ENCODE measurements around the gene RAC2. TPM values are rescaled to one million over a fixed set of nuclear protein-coding genes. Genes with fewer than 3 reads are reported as not detected.

RAC2 gene
- total and polyA plus RNA-seq, 3 donors from 2014 or later, result 1.2 to 15.5 (median 10.7) TPM

DNA sequence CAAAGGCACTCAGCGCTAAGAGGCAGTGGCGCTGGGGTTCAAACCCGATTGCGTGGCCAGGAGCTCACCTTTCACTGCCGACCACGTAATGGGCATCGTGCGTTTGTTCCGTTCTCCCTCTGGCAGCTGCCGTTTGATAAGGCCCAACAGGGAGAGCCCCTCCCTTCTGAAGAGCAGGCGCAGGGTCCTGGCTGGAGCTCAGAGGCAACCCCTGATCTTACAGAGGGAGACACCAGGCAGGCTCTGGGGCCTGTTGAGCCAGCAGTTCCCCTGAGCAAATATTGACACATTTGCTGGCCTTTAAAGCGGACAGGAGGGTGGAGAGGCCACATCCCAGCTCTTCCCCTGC lies 44.3 kb downstream of the RAC2 start:
- Histone ChIP-seq H3K27ac (peak overlapping the region; percentile 12 to 18), H3K4me1 (peaks cover 31% of the 10 kb centered on the region), H3K4me3 (peak overlapping the region; percentile 7 to 63), H3K36me3 (ENCODE audit: low read depth, missing control alignments) (no peaks in the 10 kb centered on the region), H3K27me3 (no peaks in the 10 kb centered on the region), H3K9me3 (no peaks in the 10 kb centered on the region)
- 9 to 18% methylated on average over 11 to 12 of the region's 12 CpGs for WGBS, 2 donors
- no peak for DNase-seq
- intact Hi-C loops (cut with DNase I; ENCODE audit: low total_unique reads), result loop anchor here (5.0 kb wide), 1 partner anchor 37 kb away; no protein-coding TSS in a partner anchor
- TF ChIP-seq, protein P1, sequence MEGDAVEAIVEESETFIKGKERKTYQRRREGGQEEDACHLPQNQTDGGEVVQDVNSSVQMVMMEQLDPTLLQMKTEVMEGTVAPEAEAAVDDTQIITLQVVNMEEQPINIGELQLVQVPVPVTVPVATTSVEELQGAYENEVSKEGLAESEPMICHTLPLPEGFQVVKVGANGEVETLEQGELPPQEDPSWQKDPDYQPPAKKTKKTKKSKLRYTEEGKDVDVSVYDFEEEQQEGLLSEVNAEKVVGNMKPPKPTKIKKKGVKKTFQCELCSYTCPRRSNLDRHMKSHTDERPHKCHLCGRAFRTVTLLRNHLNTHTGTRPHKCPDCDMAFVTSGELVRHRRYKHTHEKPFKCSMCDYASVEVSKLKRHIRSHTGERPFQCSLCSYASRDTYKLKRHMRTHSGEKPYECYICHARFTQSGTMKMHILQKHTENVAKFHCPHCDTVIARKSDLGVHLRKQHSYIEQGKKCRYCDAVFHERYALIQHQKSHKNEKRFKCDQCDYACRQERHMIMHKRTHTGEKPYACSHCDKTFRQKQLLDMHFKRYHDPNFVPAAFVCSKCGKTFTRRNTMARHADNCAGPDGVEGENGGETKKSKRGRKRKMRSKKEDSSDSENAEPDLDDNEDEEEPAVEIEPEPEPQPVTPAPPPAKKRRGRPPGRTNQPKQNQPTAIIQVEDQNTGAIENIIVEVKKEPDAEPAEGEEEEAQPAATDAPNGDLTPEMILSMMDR (IDR thresholded peaks at IDR 0.05), result no peak
- no peak for TF ChIP-seq POLR2A (IDR thresholded peaks at IDR 0.05)

DNA sequence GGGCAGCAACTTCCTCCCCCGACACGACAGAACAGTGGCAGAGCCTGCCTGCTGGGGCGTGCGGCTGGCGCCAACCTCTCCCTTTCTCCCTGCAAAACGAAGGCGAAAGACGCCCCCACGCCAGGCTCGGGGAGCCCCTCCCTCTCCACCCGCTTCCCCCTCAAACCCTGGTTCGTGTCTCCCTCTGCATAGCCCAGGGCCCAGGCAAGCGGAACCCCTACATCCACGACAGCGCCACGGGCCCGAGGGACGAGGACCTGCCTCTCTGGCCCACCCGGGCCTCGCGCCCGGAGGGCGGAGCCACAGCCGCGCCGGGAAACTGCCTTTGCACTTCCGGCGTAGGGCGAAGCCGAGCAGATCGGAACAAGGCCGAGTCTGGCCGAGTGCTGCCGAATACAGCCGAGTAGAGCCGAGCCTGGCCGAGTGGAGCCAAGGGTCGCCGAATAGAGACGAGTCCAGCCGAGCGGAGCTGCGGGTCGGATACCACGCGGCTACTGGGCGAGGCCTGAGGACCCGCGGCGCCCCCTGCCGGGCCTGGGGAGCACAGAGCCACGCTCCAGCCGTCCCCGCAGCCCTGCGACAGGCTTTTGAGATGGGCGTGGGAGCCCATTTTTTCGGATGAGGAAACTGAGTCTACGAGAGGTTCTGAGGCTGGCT lies 44.8 kb downstream of the RAC2 start:
- Histone ChIP-seq H3K27ac (peak overlapping the region; percentile 77 to 94), H3K4me3 (peak overlapping the region; percentile 63 to 69), H3K4me1 (peaks cover 31% of the 10 kb centered on the region), H3K9me3 (no peaks in the 10 kb centered on the region), H3K36me3 (ENCODE audit: low read depth, missing control alignments) (no peaks in the 10 kb centered on the region), H3K27me3 (no peaks in the 10 kb centered on the region)
- TF ChIP-seq, protein P1 (IDR thresholded peaks at IDR 0.05), result peak; percentile 94 to 98 (median 95)
- TF ChIP-seq POLR2A (IDR thresholded peaks at IDR 0.05), result peak; percentile 94
- 0% methylated on average over 3 to 34 of the region's 58 CpGs for WGBS, 2 donors
- DNase-seq, result peak; percentile 98
- intact Hi-C loops (cut with DNase I; ENCODE audit: low total_unique reads), result no loop called here

DNA sequence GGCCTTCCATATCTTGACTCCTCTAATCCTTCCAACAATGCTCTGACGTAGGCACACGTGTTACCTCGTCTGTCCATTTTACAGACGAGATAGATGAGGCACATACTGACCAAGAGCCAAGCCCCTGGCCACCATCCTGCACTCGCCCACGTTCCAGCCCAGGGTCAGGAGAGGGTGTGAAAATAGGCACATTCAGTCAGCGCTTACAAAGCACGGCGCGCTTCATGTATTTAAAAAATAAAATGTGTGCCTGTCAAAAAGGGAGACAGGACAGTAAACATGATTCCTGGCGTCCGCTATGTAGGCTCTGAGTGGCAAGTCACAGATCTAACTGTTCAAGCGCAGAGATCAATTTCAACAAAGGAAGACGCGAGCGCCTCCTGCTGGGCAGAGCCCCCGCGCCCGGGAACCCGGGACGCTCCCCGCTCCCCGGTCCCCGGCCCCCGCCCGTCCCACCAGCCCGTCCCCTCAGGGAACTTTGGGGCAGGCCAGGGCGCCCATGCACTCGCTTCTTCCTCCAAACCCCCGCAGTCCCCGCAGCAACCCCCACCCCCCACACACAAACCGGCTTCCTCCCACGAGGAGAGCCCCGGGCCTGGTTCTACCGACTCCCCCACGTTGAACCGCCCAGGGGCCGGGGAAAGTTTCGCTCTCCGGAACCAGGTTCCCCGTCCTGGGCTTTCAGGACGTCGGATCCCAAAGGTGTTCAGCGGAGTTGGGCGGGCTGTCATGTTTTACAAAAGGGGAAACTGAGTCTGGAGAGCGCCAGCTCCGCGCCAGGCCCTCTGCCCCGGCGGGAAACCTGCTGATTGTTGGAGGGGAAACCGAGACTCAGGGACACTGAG lies 45.6 kb downstream of the RAC2 start:
- 3% methylated on average over 14 to 47 of the region's 51 CpGs for WGBS, 2 donors
- intact Hi-C loops (cut with DNase I; ENCODE audit: low total_unique reads), result no loop called here
- no peak for TF ChIP-seq POLR2A (IDR thresholded peaks at IDR 0.05)
- TF ChIP-seq, protein P1 (IDR thresholded peaks at IDR 0.05), result peak; percentile 51 to 85 (median 58)
- Histone ChIP-seq H3K27me3 (no peaks in the 10 kb centered on the region), H3K36me3 (ENCODE audit: low read depth, missing control alignments) (no peaks in the 10 kb centered on the region), H3K27ac (peak overlapping the region; percentile 77 to 94), H3K4me1 (peaks cover 31% of the 10 kb centered on the region), H3K4me3 (peak overlapping the region; percentile 63 to 69), H3K9me3 (no peaks in the 10 kb centered on the region)
- peak; percentile 91 for DNase-seq

DNA sequence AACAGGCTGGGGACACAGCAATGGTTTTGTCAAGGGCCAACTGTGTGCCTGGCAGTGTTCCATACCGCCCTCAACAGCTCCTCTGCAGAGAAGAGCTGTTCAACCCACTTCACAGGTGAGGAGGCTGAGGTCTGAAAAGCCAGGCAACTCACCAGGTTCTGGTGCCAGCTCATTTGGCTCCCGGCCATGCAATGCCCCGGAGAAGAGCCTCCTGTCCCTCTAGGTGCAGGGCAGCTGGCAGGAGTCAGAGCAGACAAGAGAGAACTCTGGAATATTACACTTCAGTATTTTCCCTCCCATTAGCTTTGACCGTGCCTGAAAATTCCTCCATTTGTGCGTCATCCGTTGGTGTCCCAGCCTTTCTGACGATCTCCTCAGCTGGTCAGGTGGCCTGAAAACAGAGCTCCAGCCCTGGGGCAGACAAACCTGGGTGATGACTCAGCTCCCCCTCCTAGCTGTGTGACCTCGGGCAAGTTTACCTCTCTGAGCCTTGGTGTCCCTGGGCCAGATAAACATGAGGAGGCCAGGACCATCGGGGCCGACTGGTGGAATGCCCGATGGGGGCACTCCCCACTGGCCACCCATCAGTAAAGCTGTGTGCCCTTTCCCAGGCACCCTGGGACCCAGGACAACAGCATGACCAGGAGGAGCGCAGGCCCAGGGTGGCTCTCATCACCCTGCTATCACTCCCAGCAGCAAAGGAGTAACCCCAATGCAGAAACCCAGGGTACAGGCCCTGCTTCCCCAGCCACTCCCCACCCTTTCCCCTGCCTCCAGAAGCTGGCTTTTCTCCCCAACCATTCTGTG lies 46.4 kb downstream of the RAC2 start:
- Histone ChIP-seq H3K9me3 (no peaks in the 10 kb centered on the region), H3K4me1 (peaks cover 31% of the 10 kb centered on the region), H3K27me3 (no peaks in the 10 kb centered on the region), H3K27ac (peak overlapping the region; percentile 77 to 94), H3K36me3 (ENCODE audit: low read depth, missing control alignments) (no peaks in the 10 kb centered on the region), H3K4me3 (no peak overlapping the region)
- WGBS, 2 donors, result 34 to 50% methylated on average over 9 to 12 of the region's 12 CpGs
- no peak for TF ChIP-seq POLR2A (IDR thresholded peaks at IDR 0.05)
- TF ChIP-seq, protein P1 (IDR thresholded peaks at IDR 0.05), result no peak
- intact Hi-C loops (cut with DNase I; ENCODE audit: low total_unique reads), result no loop called here
- DNase-seq, result peak; percentile 53
